Tibial artery (tissue), 4 donors: Measurements from ENCODE around the gene GALNS.

Source experiments
- DNase-seq, 2 donors: peaks; one replicate each; pipeline ENCODE4 v3.0.0-alpha.2; 2019
- H3K27ac ChIP-seq, 2 donors: fragments of 200-600 bp; sonication (generic) in 1 of 2; 1 replicate in 1 of 2; 2 replicates in 1 of 2; pipeline ENCODE4 v1.5.1; 2018 to 2019; ENCODE audit warnings: mild to moderate bottlenecking in 1 of 2
- H3K27me3 ChIP-seq, 2 donors: fragments of 200-600 bp; sonication (generic) in 1 of 2; one replicate each; pipeline versions ENCODE4 v1.5.1 to v1.6.0; 2016 to 2019
- H3K36me3 ChIP-seq, 3 donors: fragments of 200-600 bp; sonication (generic) in 2 of 3; one replicate each; pipeline ENCODE4 v1.5.1; 2016 to 2019; ENCODE audit warnings: mild to moderate bottlenecking in 2 of 3
- H3K4me1 ChIP-seq, 4 donors: fragments of 200-600 bp; sonication (generic) in 2 of 4; 1 replicate in 3 of 4; 2 replicates in 1 of 4; pipeline ENCODE4 v1.5.1; 2016 to 2019
- H3K4me3 ChIP-seq, 2 donors: fragments of 200-600 bp; sonication (generic) in 1 of 2; 1 replicate in 1 of 2; 2 replicates in 1 of 2; pipeline ENCODE4 v1.5.1; 2018 to 2019; ENCODE audit warnings: mild to moderate bottlenecking in 2 of 2
- H3K9me3 ChIP-seq, 3 donors: fragments of 200-600 bp; sonication (generic) in 1 of 3; one replicate each; pipeline ENCODE4 v1.5.1; 2016 to 2019
- CTCF ChIP-seq, 2 experiments: fragments of 200-600 bp in 1 of 2; fragments of 450-650 bp in 1 of 2; IDR thresholded peaks; one replicate each; pipeline ENCODE4 v1.5.1; 2017 to 2019; ENCODE audit warnings: antibody characterized with exemption in 2 of 2, mild to moderate bottlenecking in 1 of 2, moderate library complexity in 1 of 2
- intact Hi-C: fragments of 100-400 bp; cut with DNase I; formaldehyde crosslinking; loops from one replicate; pipeline ENCODE4 v1.15.0; 2023; ENCODE audit warnings: low total_unique reads

Gene GALNS

GRCh38 chr16:88809068-88809675, 47.6 kb downstream of the GALNS start:
- H3K27me3 ChIP-seq = no peaks in the 10 kb centered on the region
- H3K4me1 ChIP-seq = peaks cover 0 to 40% (median 33%) of the 10 kb centered on the region in 4 donors
- intact Hi-C loops = no loop called here
- no peaks in the 10 kb centered on the region for H3K9me3 ChIP-seq
- H3K4me3 ChIP-seq = no peak overlapping the region
- H3K36me3 ChIP-seq = peaks cover 0 to 32% (median 13%) of the 10 kb centered on the region in 3 donors
- H3K27ac ChIP-seq = no peak overlapping the region
- TF ChIP-seq CTCF (IDR thresholded peaks at IDR 0.05) = no peak
- DNase-seq = peak in 1 of 2 donors; percentile 61

- intact Hi-C loops = no loop called here
- no peak for TF ChIP-seq CTCF (IDR thresholded peaks at IDR 0.05)
- Histone ChIP-seq H3K36me3 (peaks cover 0 to 32% (median 13%) of the 10 kb centered on the region in 3 donors), H3K4me3 (no peak overlapping the region), H3K27ac (no peak overlapping the region), H3K4me1 (peaks cover 0 to 42% (median 31%) of the 10 kb centered on the region in 4 donors), H3K9me3 (no peaks in the 10 kb centered on the region), H3K27me3 (no peaks in the 10 kb centered on the region)
- DNase-seq = peak in 1 of 2 donors; percentile 61
These were observed 48.9 kb downstream of the GALNS start for GRCh38 chr16:88807626-88808453.

GRCh38 chr16:88807142-88807625, 49.6 kb downstream of the GALNS start:
- Histone ChIP-seq H3K36me3 (peaks cover 0 to 32% (median 13%) of the 10 kb centered on the region in 3 donors), H3K9me3 (no peaks in the 10 kb centered on the region), H3K4me1 (peaks cover 0 to 38% (median 31%) of the 10 kb centered on the region in 4 donors), H3K27ac (no peak overlapping the region), H3K4me3 (no peak overlapping the region), H3K27me3 (no peaks in the 10 kb centered on the region)
- peak in 1 of 2 donors; percentile 55 for DNase-seq
- no peak for TF ChIP-seq CTCF (IDR thresholded peaks at IDR 0.05)
- intact Hi-C loops = no loop called here

GRCh38 chr16:88806491-88807111, 50.1 kb downstream of the GALNS start:
- intact Hi-C loops = no loop called here
- H3K36me3 ChIP-seq = peaks cover 0 to 32% (median 13%) of the 10 kb centered on the region in 3 donors
- no peak overlapping the region for H3K4me3 ChIP-seq
- no peak overlapping the region for H3K27ac ChIP-seq
- H3K4me1 ChIP-seq = peaks cover 0 to 42% (median 29%) of the 10 kb centered on the region in 4 donors
- H3K9me3 ChIP-seq = no peaks in the 10 kb centered on the region
- DNase-seq = peak in 1 of 2 donors; percentile 68
- no peaks in the 10 kb centered on the region for H3K27me3 ChIP-seq
- TF ChIP-seq CTCF (IDR thresholded peaks at IDR 0.05) = no peak

- TF ChIP-seq CTCF (IDR thresholded peaks at IDR 0.05) = no peak
- Histone ChIP-seq H3K27me3 (no peaks in the 10 kb centered on the region), H3K4me3 (no peak overlapping the region), H3K9me3 (no peaks in the 10 kb centered on the region), H3K27ac (no peak overlapping the region), H3K36me3 (peaks cover 0 to 32% (median 13%) of the 10 kb centered on the region in 3 donors), H3K4me1 (peaks cover 0 to 39% (median 28%) of the 10 kb centered on the region in 4 donors)
- peak in 1 of 2 donors; percentile 65 for DNase-seq
- intact Hi-C loops = no loop called here
These were observed 50.8 kb downstream of the GALNS start for GRCh38 chr16:88805887-88806393.
